ENCODE measurements around the gene HAPLN2.
"Not testable (repeated sequence)": the region's sequence is repeated elsewhere in the genome, so short reads cannot be mapped to it uniquely, and the experiment has no call there.

The HAPLN2 gene

GRCh38 chr1:156618853-156619581, at the start of gene HAPLN2:
TSS of gene HAPLN2 (plus strand) at chr1:156619415. CDS start at chr1:156623491, 4,076 bp downstream.
- FAIRE-seq: no peak

- no peak for FAIRE-seq
Observed at GRCh38 chr1:156571261-156571852, 47.9 kb upstream of the HAPLN2 start.

GRCh38 chr1:156571919-156572662, 47.1 kb upstream of the HAPLN2 start, which contains the start of gene IQGAP3:
TSS of gene IQGAP3 (minus strand) at chr1:156572565. CDS start at chr1:156572529, 36 bp downstream.
- FAIRE-seq: no peak

GRCh38 chr1:156572663-156573018, 46.6 kb upstream of the HAPLN2 start:
- FAIRE-seq: no peak

- no peak for FAIRE-seq
Observed at GRCh38 chr1:156574039-156574633, 45.1 kb upstream of the HAPLN2 start.

GRCh38 chr1:156577550-156577949, 41.7 kb upstream of the HAPLN2 start:
- FAIRE-seq: peak; percentile 98

- no peak for FAIRE-seq
Observed at GRCh38 chr1:156578055-156578454, 41.2 kb upstream of the HAPLN2 start.

- no peak for FAIRE-seq
Observed at GRCh38 chr1:156579472-156579871, 39.7 kb upstream of the HAPLN2 start, which contains the start of gene TTC24. TSS of gene TTC24 (plus strand) at chr1:156579723. CDS start at chr1:156581365, 1,642 bp downstream.

- FAIRE-seq: no peak
Observed at GRCh38 chr1:156581661-156582387, 37.4 kb upstream of the HAPLN2 start.

- FAIRE-seq: no peak
Observed at GRCh38 chr1:156582388-156583017, 36.7 kb upstream of the HAPLN2 start.

- no peak for FAIRE-seq
Observed at GRCh38 chr1:156583821-156584622, 35.2 kb upstream of the HAPLN2 start.

GRCh38 chr1:156584813-156585212, 34.4 kb upstream of the HAPLN2 start:
- no peak for FAIRE-seq

- FAIRE-seq: no peak
Observed at GRCh38 chr1:156586323-156586722, 32.9 kb upstream of the HAPLN2 start.

- no peak for FAIRE-seq
Observed at GRCh38 chr1:156586892-156587477, 32.2 kb upstream of the HAPLN2 start.

- FAIRE-seq: not testable (repeated sequence)
Observed at GRCh38 chr1:156587927-156588326, 31.3 kb upstream of the HAPLN2 start.

- FAIRE-seq: no peak
Observed at GRCh38 chr1:156589546-156589945, 29.7 kb upstream of the HAPLN2 start.

- no peak for FAIRE-seq
Observed at GRCh38 chr1:156590326-156591180, 28.7 kb upstream of the HAPLN2 start.

- no peak for FAIRE-seq
Observed at GRCh38 chr1:156591181-156591431, 28.1 kb upstream of the HAPLN2 start.

- FAIRE-seq: no peak
Observed at GRCh38 chr1:156591432-156592157, 27.6 kb upstream of the HAPLN2 start, which contains the start of gene NAXE. TSS of gene NAXE (plus strand) at chr1:156591776. CDS start at chr1:156591805, 29 bp downstream.
